Measurements from ENCODE around the gene DISC1. TPM values are rescaled to one million over a fixed set of nuclear protein-coding genes. Genes with fewer than 3 reads are reported as not detected.

Gene DISC1
- total and polyA plus RNA-seq, 5 donors: 2.3 to 7.4 (median 4.6) TPM

- H3K27ac ChIP-seq (ENCODE audit: low read length): no peak overlapping the region
- no peak for ATAC-seq
- no peaks in the 10 kb centered on the region for H3K4me1 ChIP-seq (ENCODE audit: control insufficient read depth, insufficient read depth, low read length)
- H3K27me3 ChIP-seq (ENCODE audit: control insufficient read depth, insufficient read depth): no peaks in the 10 kb centered on the region
- intact Hi-C loops (cut with DNase I): no loop called here
- no peaks in the 10 kb centered on the region for H3K9me3 ChIP-seq (ENCODE audit: control insufficient read depth, low read length)
- no peak for DNase-seq
- H3K4me3 ChIP-seq (ENCODE audit: low read length): no peak overlapping the region
Observed at GRCh38 chr1:232031156-232031555, 404.6 kb downstream of the DISC1 start.

- intact Hi-C loops (cut with DNase I): no loop called here
- WGBS: 80% methylated on average over 4 of the region's 4 CpGs
Observed at GRCh38 chr1:232033285-232033684, 406.7 kb downstream of the DISC1 start.

GRCh38 chr1:232034556-232034955 is 408.0 kb downstream of the DISC1 start:
- 98% methylated on average over 1 of the region's 1 CpG for WGBS
- intact Hi-C loops (cut with DNase I): no loop called here
- Histone ChIP-seq H3K4me3 (ENCODE audit: low read length) (no peak overlapping the region), H3K27ac (ENCODE audit: low read length) (no peak overlapping the region), H3K27me3 (ENCODE audit: control insufficient read depth, insufficient read depth) (no peaks in the 10 kb centered on the region), H3K4me1 (ENCODE audit: control insufficient read depth, insufficient read depth, low read length) (no peaks in the 10 kb centered on the region), H3K9me3 (ENCODE audit: control insufficient read depth, low read length) (no peaks in the 10 kb centered on the region)
- DNase-seq: no peak
- no peak for ATAC-seq

More at GRCh38 chr1:232033285-232033684, 406.7 kb downstream of the DISC1 start:
- no peaks in the 10 kb centered on the region for H3K9me3 ChIP-seq (ENCODE audit: control insufficient read depth, low read length)
- no peak overlapping the region for H3K4me3 ChIP-seq (ENCODE audit: low read length)
- no peaks in the 10 kb centered on the region for H3K27me3 ChIP-seq (ENCODE audit: control insufficient read depth, insufficient read depth)
- DNase-seq (no peak), ATAC-seq (no peak)
- no peak overlapping the region for H3K27ac ChIP-seq (ENCODE audit: low read length)
- no peaks in the 10 kb centered on the region for H3K4me1 ChIP-seq (ENCODE audit: control insufficient read depth, insufficient read depth, low read length)

- Histone ChIP-seq H3K9me3 (ENCODE audit: control insufficient read depth, low read length) (no peaks in the 10 kb centered on the region), H3K4me3 (ENCODE audit: low read length) (no peak overlapping the region), H3K27me3 (ENCODE audit: control insufficient read depth, insufficient read depth) (no peaks in the 10 kb centered on the region), H3K4me1 (ENCODE audit: control insufficient read depth, insufficient read depth, low read length) (no peaks in the 10 kb centered on the region), H3K27ac (ENCODE audit: low read length) (no peak overlapping the region)
- intact Hi-C loops (cut with DNase I): no loop called here
- no peak for DNase-seq
- WGBS: 87% methylated on average over 15 of the region's 15 CpGs
- no peak for ATAC-seq
Observed at GRCh38 chr1:232036181-232036933, 409.8 kb downstream of the DISC1 start.

GRCh38 chr1:232037774-232038388 is 411.3 kb downstream of the DISC1 start:
- H3K4me1 ChIP-seq (ENCODE audit: control insufficient read depth, insufficient read depth, low read length): no peaks in the 10 kb centered on the region
- H3K4me3 ChIP-seq (ENCODE audit: low read length): no peak overlapping the region
- no peaks in the 10 kb centered on the region for H3K27me3 ChIP-seq (ENCODE audit: control insufficient read depth, insufficient read depth)
- H3K27ac ChIP-seq (ENCODE audit: low read length): no peak overlapping the region
- no peak for DNase-seq
- no peak for ATAC-seq
- 98% methylated on average over 1 of the region's 1 CpG for WGBS
- no peaks in the 10 kb centered on the region for H3K9me3 ChIP-seq (ENCODE audit: control insufficient read depth, low read length)
- intact Hi-C loops (cut with DNase I): no loop called here

GRCh38 chr1:232038706-232039677 is 412.4 kb downstream of the DISC1 start:
- peak in 1 of 3 donors; percentile 73 for DNase-seq
- peak in 1 of 2 donors; percentile 43 for ATAC-seq
- no peaks in the 10 kb centered on the region for H3K27me3 ChIP-seq (ENCODE audit: control insufficient read depth, insufficient read depth)
- H3K9me3 ChIP-seq (ENCODE audit: control insufficient read depth, low read length): no peaks in the 10 kb centered on the region
- no peak overlapping the region for H3K4me3 ChIP-seq (ENCODE audit: low read length)
- intact Hi-C loops (cut with DNase I): no loop called here
- H3K4me1 ChIP-seq (ENCODE audit: control insufficient read depth, insufficient read depth, low read length): no peaks in the 10 kb centered on the region
- H3K27ac ChIP-seq (ENCODE audit: low read length): no peak overlapping the region
- WGBS: 63% methylated on average over 8 of the region's 8 CpGs

GRCh38 chr1:232040260-232040659 is 413.7 kb downstream of the DISC1 start:
- ATAC-seq (no peak), DNase-seq (no peak)
- Histone ChIP-seq H3K4me1 (ENCODE audit: control insufficient read depth, insufficient read depth, low read length) (no peaks in the 10 kb centered on the region), H3K4me3 (ENCODE audit: low read length) (no peak overlapping the region), H3K9me3 (ENCODE audit: control insufficient read depth, low read length) (no peaks in the 10 kb centered on the region), H3K27ac (ENCODE audit: low read length) (no peak overlapping the region), H3K27me3 (ENCODE audit: control insufficient read depth, insufficient read depth) (no peaks in the 10 kb centered on the region)
- 98% methylated on average over 3 of the region's 3 CpGs for WGBS
- intact Hi-C loops (cut with DNase I): no loop called here

GRCh38 chr1:232044728-232045127 is 418.1 kb downstream of the DISC1 start:
- ATAC-seq (no peak), DNase-seq (no peak)
- Histone ChIP-seq H3K27me3 (ENCODE audit: control insufficient read depth, insufficient read depth) (no peaks in the 10 kb centered on the region), H3K4me3 (ENCODE audit: low read length) (no peak overlapping the region), H3K4me1 (ENCODE audit: control insufficient read depth, insufficient read depth, low read length) (no peaks in the 10 kb centered on the region), H3K9me3 (ENCODE audit: control insufficient read depth, low read length) (no peaks in the 10 kb centered on the region), H3K27ac (ENCODE audit: low read length) (no peak overlapping the region)
- WGBS: 99% methylated on average over 3 of the region's 3 CpGs
- intact Hi-C loops (cut with DNase I): no loop called here

- Histone ChIP-seq H3K9me3 (ENCODE audit: control insufficient read depth, low read length) (no peaks in the 10 kb centered on the region), H3K27ac (ENCODE audit: low read length) (no peak overlapping the region), H3K4me1 (ENCODE audit: control insufficient read depth, insufficient read depth, low read length) (no peaks in the 10 kb centered on the region), H3K4me3 (ENCODE audit: low read length) (no peak overlapping the region), H3K27me3 (ENCODE audit: control insufficient read depth, insufficient read depth) (no peaks in the 10 kb centered on the region)
- intact Hi-C loops (cut with DNase I): no loop called here
- DNase-seq (no peak), ATAC-seq (no peak)
- WGBS: 95% methylated on average over 8 of the region's 8 CpGs
Observed at GRCh38 chr1:232045139-232045994, 418.8 kb downstream of the DISC1 start.

- ATAC-seq: peak in 1 of 2 donors; percentile 50
- WGBS: 74% methylated on average over 3 of the region's 3 CpGs
- no peaks in the 10 kb centered on the region for H3K27me3 ChIP-seq (ENCODE audit: control insufficient read depth, insufficient read depth)
Observed at GRCh38 chr1:232046451-232047306, 420.1 kb downstream of the DISC1 start.

More at GRCh38 chr1:232046451-232047306, 420.1 kb downstream of the DISC1 start:
- peaks cover 2% of the 10 kb centered on the region for H3K4me1 ChIP-seq (ENCODE audit: control insufficient read depth, insufficient read depth, low read length)
- no peaks in the 10 kb centered on the region for H3K9me3 ChIP-seq (ENCODE audit: control insufficient read depth, low read length)
- no peak overlapping the region for H3K4me3 ChIP-seq (ENCODE audit: low read length)
- no peak for DNase-seq
- H3K27ac ChIP-seq (ENCODE audit: low read length): no peak overlapping the region
- intact Hi-C loops (cut with DNase I): no loop called here

All from right cardiac atrium (tissue), 5 donors.